HepG2 (cell line): ENCODE measurements around the gene SPATA32. TPM values are rescaled to one million over a fixed set of nuclear protein-coding genes. Genes with fewer than 3 reads are reported as not detected.

Experiments used
- ATAC-seq: fragments of 200-7000 bp; cut with Tn5 transposase; 3 replicates; pipeline ENCODE4 v1.9.1; 2020; ENCODE audit warnings: mild to moderate bottlenecking, moderate library complexity
- BruUV-seq: library from RNA; stranded (reverse); fragments of 400-500 nt; replicated peaks from 2 replicates; lab custom pipeline; 2021; lab: Mats Ljungman, UMichigan
- CTCF ChIA-PET: fragments of 300-600 bp; formaldehyde crosslinking; extraction: SDS; loops from one replicate; lab custom pipeline; 2021; ENCODE audit warnings: low total read pairs, inconsistent platforms, low intra/inter-chr PET ratio; lab: Yijun Ruan, JAX
- POLR2A ChIA-PET: fragments of 350-600 bp; sonication (Branson Sonifier 250); formaldehyde crosslinking; loops from one replicate; lab custom pipeline; 2020; ENCODE audit warnings: antibody characterized with exemption, inconsistent platforms; lab: Yijun Ruan, JAX
- DNase-seq: peaks from one replicate; pipeline ENCODE4 v3.0.0-alpha.2; 2015; ENCODE audit warnings: low spot score
- FAIRE-seq: peaks from 3 replicates; lab custom pipeline; 2011; peaks lifted over from hg19 to GRCh38; lab: Jason Lieb, UNC
- H2AFZ ChIP-seq: one replicate; pipeline ENCODE4 v1.6.1; 2011; ENCODE audit warnings: low read length, inconsistent platforms
- H3K27ac ChIP-seq: fragments of 300-600 bp; 3 replicates; pipeline ENCODE4 v1.8.0; 2011; ENCODE audit warnings: mixed run types, mild to moderate bottlenecking, mixed read lengths, low read length, inconsistent platforms; ENCODE audit not compliant: insufficient read depth; ENCODE audit errors: extremely low read length
- H3K27me3 ChIP-seq, 2 experiments: fragments of 200-600 bp in 1 of 2; 2 replicates in 1 of 2; 3 replicates in 1 of 2; pipeline versions ENCODE4 v1.6.0 to v1.8.0; 2011; ENCODE audit warnings: low read length in 2 of 2, mild to moderate bottlenecking in 2 of 2, moderate library complexity in 2 of 2, inconsistent platforms in 1 of 2; ENCODE audit not compliant: insufficient read depth in 2 of 2, control insufficient read depth in 1 of 2
- H3K36me3 ChIP-seq, 2 experiments: fragments of 200-600 bp in 1 of 2; replicated peaks in 1 of 2; 2 replicates in 1 of 2; 3 replicates in 1 of 2; pipeline versions ENCODE4 v1.5.1 to v1.8.0; 2011; ENCODE audit warnings: low read length in 2 of 2, inconsistent platforms in 1 of 2; ENCODE audit not compliant: insufficient read depth in 2 of 2, control insufficient read depth in 1 of 2
- H3K4me1 ChIP-seq: 2 replicates; pipeline ENCODE4 v1.5.1; 2012; ENCODE audit warnings: low read length, inconsistent platforms; ENCODE audit not compliant: insufficient read depth
- H3K4me2 ChIP-seq: 2 replicates; pipeline ENCODE4 v1.6.0; 2011; ENCODE audit warnings: low read depth, low read length, inconsistent platforms
- H3K4me3 ChIP-seq, 3 experiments: fragments of 200-600 bp in 1 of 3; sonication (generic), shearing (Covaris generic) in 1 of 3; replicated peaks in 1 of 3; 2 replicates each; pipeline ENCODE4 v1.5.1; 2011 to 2016; ENCODE audit warnings: low read length in 3 of 3, inconsistent platforms in 2 of 3, low read depth in 2 of 3, mild to moderate bottlenecking in 2 of 3, control low read depth in 1 of 3, mixed read lengths in 1 of 3; ENCODE audit not compliant: insufficient read depth in 1 of 3
- H3K79me2 ChIP-seq: one replicate; pipeline ENCODE4 v1.6.1; 2011; ENCODE audit warnings: low read length, inconsistent platforms; ENCODE audit not compliant: insufficient read depth
- H3K9ac ChIP-seq: 2 replicates; pipeline ENCODE4 v1.6.0; 2011; ENCODE audit warnings: mild to moderate bottlenecking, low read depth, low read length, inconsistent platforms; ENCODE audit not compliant: insufficient read depth
- H3K9me3 ChIP-seq: 2 replicates; pipeline ENCODE4 v1.5.1; 2012; ENCODE audit warnings: mild to moderate bottlenecking, low read length
- H4K20me1 ChIP-seq: 2 replicates; pipeline ENCODE4 v1.6.0; 2011; ENCODE audit warnings: inconsistent platforms, mild to moderate bottlenecking, low read length, moderate library complexity; ENCODE audit not compliant: insufficient read depth
- ATF5 ChIP-seq: sonication (generic); formaldehyde crosslinking; IDR thresholded peaks from 2 replicates; pipeline ENCODE4 v1.4.0; 2020; ENCODE audit warnings: mild to moderate bottlenecking, low read depth, missing genetic modification reagents
- TCF12 ChIP-seq, 2 experiments: fragments of 450-650 bp in 1 of 2; sonication (generic) in 1 of 2; formaldehyde crosslinking in 1 of 2; IDR thresholded peaks; 2 replicates each; pipeline versions ENCODE4 v1.6.1 to v1.8.0; 2017 to 2022; ENCODE audit warnings: antibody characterized with exemption in 1 of 2, mild to moderate bottlenecking in 1 of 2, missing genetic modification reagents in 1 of 2, moderate library complexity in 1 of 2
- TEAD3 ChIP-seq: optimal IDR thresholded peaks from 2 replicates; pipeline ENCODE3; 2016; ENCODE audit warnings: borderline replicate concordance
- ZMYM3 ChIP-seq: sonication (generic); formaldehyde crosslinking; IDR thresholded peaks from 2 replicates; pipeline ENCODE4 v1.5.1; 2020; ENCODE audit warnings: mild to moderate bottlenecking, missing genetic modification reagents
- ZNF512B ChIP-seq: sonication (generic); formaldehyde crosslinking; IDR thresholded peaks from 2 replicates; pipeline ENCODE4 v1.5.1; 2020; ENCODE audit warnings: missing genetic modification reagents, mild to moderate bottlenecking, borderline replicate concordance
- WGBS: methylation state at CpG from one replicate; pipeline ENCODE4 v1.1.6; 2017; ENCODE audit warnings: low lambda C conversion rate; 5-methylcytosine and 5-hydroxymethylcytosine counted together
- in situ Hi-C: cut with HindIII; loops from 2 replicates; pipeline ENCODE4 v1.10.0; 2017; ENCODE audit warnings: low pct_unique_long_range_greater_than_20kb; ENCODE audit not compliant: extremely low pct_ligation_motif_present
- intact Hi-C: fragments of 100-400 bp; cut with micrococcal nuclease; formaldehyde crosslinking; loops from one replicate; pipeline ENCODE4 v1.10.0; 2022; ENCODE audit not compliant: unreplicated experiment
- polyA plus RNA-seq, 8 experiments: library from polyadenylated mRNA; depleted of rRNA in 3 of 8; stranded (reverse) in 7 of 8; unstranded in 1 of 8; fragments of >200 nt; fragmentation: Illumina TruSeq in 4 of 8; extraction: Trizol in 4 of 8; gene quantifications; 2 replicates each; pipeline versions ENCODE4 v1.2.1 to v1.2.3, GENCODE V29; 2011 to 2016; ENCODE audit warnings: low read depth in 4 of 8, missing spikeins in 1 of 8, mixed read lengths in 1 of 8; ENCODE audit not compliant: insufficient read depth in 1 of 8
- total RNA-seq, 5 experiments: library from RNA; depleted of rRNA; stranded (reverse); fragments of >200 nt; fragmentation: Illumina TruSeq; extraction: Trizol; gene quantifications; 2 replicates each; pipeline ENCODE4 v1.2.3, GENCODE V29; 2016; ENCODE audit warnings: low read depth in 1 of 5

Gene SPATA32
- total and polyA plus RNA-seq, 2 of the 13 experiments (the other 11 are each of a cell fraction or from before 2014, with no cell fraction given): not detected

GRCh38 chr17:45289301-45290268 lies 27.7 kb upstream of the SPATA32 start:
- TF ChIP-seq ATF5 (CRISPR knock-in tag) (no peak), TEAD3 (peak; percentile 50), ZNF512B (CRISPR knock-in tag) (no peak), ZMYM3 (CRISPR knock-in tag) (no peak), TCF12 (IDR thresholded peaks at IDR 0.05) (no peak), TCF12 (CRISPR knock-in tag; IDR thresholded peaks at IDR 0.05) (no peak)
- WGBS: 93% methylated on average over 15 of the region's 15 CpGs
- Histone ChIP-seq H3K79me2 (peaks cover 4% of the 10 kb centered on the region), H3K36me3 (peaks cover 18 to 45% of the 10 kb centered on the region in 2 experiments), H2AFZ (no peak overlapping the region), H3K27ac (no peak overlapping the region), H3K4me3 (no peak overlapping the region), H3K27me3 (no peaks in the 10 kb centered on the region), H3K4me2 (no peak overlapping the region), H3K4me1 (peaks cover 25% of the 10 kb centered on the region), H4K20me1 (no peaks in the 10 kb centered on the region), H3K9me3 (no peaks in the 10 kb centered on the region), H3K9ac (no peak overlapping the region)
- ChIA-PET POLR2A (no interaction called here), CTCF (no interaction called here)
- FAIRE-seq: no peak
- intact Hi-C loops: no loop called here
- in situ Hi-C loops: no loop called here
- no peak for DNase-seq
- BruUV-seq: no TSS peak
- no peak for ATAC-seq
